Measurements from ENCODE around the gene IQCN.

IQCN gene

GRCh38 chr19:18287836-18288772 is 13.9 kb upstream of the IQCN start:
- DNase-seq (ENCODE audit: low read depth), result no peak

- DNase-seq (ENCODE audit: low read depth), result no peak
Observed at GRCh38 chr19:18286973-18287635, 12.9 kb upstream of the IQCN start.

GRCh38 chr19:18284712-18285360 is 10.6 kb upstream of the IQCN start:
- no peak for DNase-seq (ENCODE audit: low read depth)

GRCh38 chr19:18283338-18283737 is 9.1 kb upstream of the IQCN start:
- no peak for DNase-seq (ENCODE audit: low read depth)

GRCh38 chr19:18282788-18283141 is 8.5 kb upstream of the IQCN start:
- DNase-seq (ENCODE audit: low read depth), result no peak

- no peak for DNase-seq (ENCODE audit: low read depth)
Observed at GRCh38 chr19:18282021-18282787, 8.0 kb upstream of the IQCN start.

- peak; percentile 98 for DNase-seq (ENCODE audit: low read depth)
Observed at GRCh38 chr19:18281082-18282020, 7.1 kb upstream of the IQCN start, which contains the start of gene JUND. Gene JUND (minus strand): TSS chr19:18281622. CDS start chr19:18281484, 138 bp downstream.

GRCh38 chr19:18280247-18281081 is 6.2 kb upstream of the IQCN start:
- DNase-seq (ENCODE audit: low read depth), result peak; percentile 50

GRCh38 chr19:18279516-18280246 is 5.4 kb upstream of the IQCN start:
- DNase-seq (ENCODE audit: low read depth), result peak; percentile 91

- DNase-seq (ENCODE audit: low read depth), result no peak
Observed at GRCh38 chr19:18279266-18279515, 4.9 kb upstream of the IQCN start.

GRCh38 chr19:18278521-18279265 is 4.4 kb upstream of the IQCN start:
- no peak for DNase-seq (ENCODE audit: low read depth)

GRCh38 chr19:18274781-18275356 is 617 bp upstream of the IQCN start:
- peak; percentile 79 for DNase-seq (ENCODE audit: low read depth)

GRCh38 chr19:18273561-18274218 is 562 bp downstream of the IQCN start:
- no peak for DNase-seq (ENCODE audit: low read depth)

GRCh38 chr19:18271433-18271841 is 2.8 kb downstream of the IQCN start:
- DNase-seq (ENCODE audit: low read depth), result no peak

- no peak for DNase-seq (ENCODE audit: low read depth)
Observed at GRCh38 chr19:18270326-18270725, 3.9 kb downstream of the IQCN start.

- no peak for DNase-seq (ENCODE audit: low read depth)
Observed at GRCh38 chr19:18269070-18269723, 5.1 kb downstream of the IQCN start.

Measured in fibroblast of the conjunctiva (primary cell).